IMR-90 (cell line): ENCODE results near the gene TMEM184C. TPM values are rescaled to one million over a fixed set of nuclear protein-coding genes. Genes with fewer than 3 reads are reported as not detected.

Source experiments
- ATAC-seq: fragments of 200-7000 bp; cut with Tn5 transposase; 2 replicates; pipeline ENCODE4 v1.9.1; 2020; ENCODE audit warnings: low read depth, mild to moderate bottlenecking, moderate library complexity
- BruUV-seq: library from RNA; stranded (reverse); fragments of 400-500 nt; replicated peaks from 2 replicates; lab custom pipeline; 2021; lab: Mats Ljungman, UMichigan
- CTCF ChIA-PET: fragments of 300-600 bp; formaldehyde crosslinking; extraction: SDS; loops from one replicate; lab custom pipeline; 2021; ENCODE audit warnings: antibody characterized with exemption; lab: Yijun Ruan, JAX
- POLR2A ChIA-PET: fragments of 300-600 bp; sonication (Branson Sonifier 250); formaldehyde crosslinking; loops from one replicate; lab custom pipeline; 2022; ENCODE audit warnings: antibody characterized with exemption; ENCODE audit not compliant: unreplicated experiment; lab: Charles Lee
- DNase-seq: peaks from one replicate; pipeline ENCODE4 v3.0.0; 2013
- H2AFZ ChIP-seq: replicated peaks from 2 replicates; pipeline ENCODE3; 2013; ENCODE audit warnings: low read length, mild to moderate bottlenecking; ENCODE audit not compliant: poor library complexity
- H2AK5ac ChIP-seq: 2 replicates; pipeline ENCODE4 v1.6.1; 2013; ENCODE audit warnings: low read depth, low read length, inconsistent platforms
- H2AK9ac ChIP-seq: replicated peaks from 2 replicates; pipeline ENCODE3; 2013; ENCODE audit warnings: mild to moderate bottlenecking, low read depth, low read length, moderate library complexity; ENCODE audit not compliant: poor library complexity
- H2BK120ac ChIP-seq: 2 replicates; pipeline ENCODE4 v1.6.1; 2013; ENCODE audit warnings: low read depth, low read length, inconsistent platforms
- H2BK15ac ChIP-seq: 3 replicates; pipeline ENCODE4 v1.6.1; 2013; ENCODE audit warnings: low read depth, low read length, inconsistent platforms
- H2BK20ac ChIP-seq: 2 replicates; pipeline ENCODE4 v1.6.1; 2013; ENCODE audit warnings: low read depth, mild to moderate bottlenecking, inconsistent platforms, low read length, moderate library complexity
- H2BK5ac ChIP-seq: 2 replicates; pipeline ENCODE4 v1.6.1; 2013; ENCODE audit warnings: mild to moderate bottlenecking, low read depth, low read length, inconsistent platforms; ENCODE audit not compliant: poor library complexity, severe bottlenecking
- H3K14ac ChIP-seq: replicated peaks from 2 replicates; pipeline ENCODE4 v1.6.1; 2013; ENCODE audit warnings: low read depth, low read length, inconsistent platforms
- H3K18ac ChIP-seq: 2 replicates; pipeline ENCODE4 v1.6.1; 2013; ENCODE audit warnings: low read depth, low read length, control low read depth
- H3K23ac ChIP-seq: 2 replicates; pipeline ENCODE4 v1.6.1; 2013; ENCODE audit warnings: low read depth, low read length, inconsistent platforms
- H3K27ac ChIP-seq: 2 replicates; pipeline ENCODE4 v1.5.1; 2013; ENCODE audit warnings: mild to moderate bottlenecking, control low read depth, low read length; ENCODE audit not compliant: insufficient read depth
- H3K27me3 ChIP-seq: 2 replicates; pipeline ENCODE4 v1.6.1; 2013; ENCODE audit warnings: low read length; ENCODE audit not compliant: control insufficient read depth, insufficient read depth
- H3K36me3 ChIP-seq: 2 replicates; pipeline ENCODE4 v1.6.1; 2013; ENCODE audit warnings: low read length, mixed read lengths; ENCODE audit not compliant: control insufficient read depth, insufficient read depth
- H3K4ac ChIP-seq: 2 replicates; pipeline ENCODE4 v1.6.1; 2013; ENCODE audit warnings: low read depth, low read length, inconsistent platforms
- H3K4me1 ChIP-seq: 2 replicates; pipeline ENCODE4 v1.6.1; 2013; ENCODE audit warnings: low read length, mixed read lengths; ENCODE audit not compliant: control insufficient read depth, insufficient read depth
- H3K4me2 ChIP-seq: 2 replicates; pipeline ENCODE4 v1.6.1; 2013; ENCODE audit warnings: low read depth, mild to moderate bottlenecking, control low read depth, low read length, moderate library complexity
- H3K4me3 ChIP-seq: 2 replicates; pipeline ENCODE4 v1.5.1; 2013; ENCODE audit warnings: low read depth, mild to moderate bottlenecking, control low read depth, low read length, moderate library complexity; ENCODE audit not compliant: insufficient read depth
- H3K56ac ChIP-seq: 2 replicates; pipeline ENCODE4 v1.6.1; 2013; ENCODE audit warnings: low read length, inconsistent platforms; ENCODE audit not compliant: insufficient read depth; ENCODE audit errors: extremely low read depth
- H3K79me1 ChIP-seq, 2 experiments: 2 replicates each; pipeline ENCODE4 v1.6.1; 2013; ENCODE audit warnings: low read length in 2 of 2, inconsistent platforms in 1 of 2, low read depth in 1 of 2
- H3K9ac ChIP-seq: 2 replicates; pipeline ENCODE4 v1.6.1; 2013; ENCODE audit warnings: low read depth, low read length, control low read depth
- H3K9me1 ChIP-seq: 2 replicates; pipeline ENCODE4 v1.6.1; 2013; ENCODE audit warnings: low read length, inconsistent platforms; ENCODE audit not compliant: insufficient read depth
- H3K9me3 ChIP-seq: 2 replicates; pipeline ENCODE4 v1.6.1; 2013; ENCODE audit warnings: low read length; ENCODE audit not compliant: control insufficient read depth, insufficient read depth
- H4K20me1 ChIP-seq: 2 replicates; pipeline ENCODE4 v1.6.1; 2013; ENCODE audit warnings: low read length, inconsistent platforms; ENCODE audit not compliant: insufficient read depth
- H4K5ac ChIP-seq: 2 replicates; pipeline ENCODE4 v1.6.1; 2013; ENCODE audit warnings: mild to moderate bottlenecking, low read depth, low read length, control low read depth
- H4K8ac ChIP-seq, 2 experiments: 2 replicates each; pipeline ENCODE4 v1.6.1; 2013; ENCODE audit warnings: low read depth in 2 of 2, low read length in 2 of 2, control low read depth in 1 of 2, inconsistent platforms in 1 of 2
- H4K91ac ChIP-seq: 2 replicates; pipeline ENCODE4 v1.6.1; 2013; ENCODE audit warnings: low read depth, low read length, inconsistent platforms; ENCODE audit not compliant: insufficient read depth
- BHLHE40 ChIP-seq: fragments of 150-350 bp; IDR thresholded peaks from 2 replicates; pipeline ENCODE4 v1.6.1; 2016; ENCODE audit warnings: mild to moderate bottlenecking, low read depth, low read length
- CEBPB ChIP-seq: IDR thresholded peaks from 2 replicates; pipeline ENCODE4 v1.6.1; 2012; ENCODE audit warnings: low read depth, low read length, improper control_type of control experiment
- CHD1 ChIP-seq: IDR thresholded peaks from 2 replicates; pipeline ENCODE4 v1.6.1; 2012; ENCODE audit warnings: low read depth, low read length, improper control_type of control experiment
- CTCF ChIP-seq: conservative IDR thresholded peaks from 2 replicates; pipeline ENCODE4 v1.5.1; 2012; ENCODE audit warnings: mild to moderate bottlenecking, low read depth, low read length, improper control_type of control experiment
- ELK1 ChIP-seq: fragments of 150-350 bp; IDR thresholded peaks from 2 replicates; pipeline ENCODE4 v1.6.1; 2016; ENCODE audit warnings: low read depth, mild to moderate bottlenecking, low read length, moderate library complexity, borderline replicate concordance
- FOS ChIP-seq: fragments of 150-350 bp; IDR thresholded peaks from 2 replicates; pipeline ENCODE4 v1.6.1; 2016; ENCODE audit warnings: low read depth, low read length
- MAFK ChIP-seq: IDR thresholded peaks from 2 replicates; pipeline ENCODE4 v1.6.1; 2012; ENCODE audit warnings: low read depth, low read length, improper control_type of control experiment
- MAZ ChIP-seq: IDR thresholded peaks from 2 replicates; pipeline ENCODE4 v1.6.1; 2012; ENCODE audit warnings: low read depth, mild to moderate bottlenecking, low read length, improper control_type of control experiment, moderate library complexity, borderline replicate concordance
- MXI1 ChIP-seq: IDR thresholded peaks from 2 replicates; pipeline ENCODE4 v1.6.1; 2012; ENCODE audit warnings: low read depth, mild to moderate bottlenecking, low read length, moderate library complexity, borderline replicate concordance
- NFE2L2 ChIP-seq: fragments of 150-350 bp; IDR thresholded peaks from 2 replicates; pipeline ENCODE4 v1.6.1; 2016; ENCODE audit warnings: low read depth, mild to moderate bottlenecking, low read length
- POLR2A ChIP-seq: IDR thresholded peaks from 2 replicates; pipeline ENCODE4 v1.6.1; 2012; ENCODE audit warnings: mild to moderate bottlenecking, low read depth, low read length
- RAD21 ChIP-seq: IDR thresholded peaks from 2 replicates; pipeline ENCODE4 v1.6.1; 2012; ENCODE audit warnings: low read length, improper control_type of control experiment
- RCOR1 ChIP-seq: IDR thresholded peaks from 2 replicates; pipeline ENCODE4 v1.6.1; 2012; ENCODE audit warnings: mild to moderate bottlenecking, low read length, improper control_type of control experiment; ENCODE audit not compliant: insufficient replicate concordance
- RFX5 ChIP-seq: IDR thresholded peaks from 2 replicates; pipeline ENCODE4 v1.8.0; 2012; ENCODE audit warnings: low read depth, mild to moderate bottlenecking, low read length, moderate library complexity
- SMC3 ChIP-seq: fragments of 150-350 bp; IDR thresholded peaks from 2 replicates; pipeline ENCODE4 v1.6.1; 2016; ENCODE audit warnings: low read depth, mild to moderate bottlenecking, antibody characterized with exemption, low read length, moderate library complexity
- WGBS, 2 experiments: methylation state at CpG; one replicate each; pipeline versions ENCODE4 v1.1.5 to v1.1.7; 2013; ENCODE audit warnings: missing lambda C conversion rate in 2 of 2; ENCODE audit not compliant: insufficient read length in 1 of 2; ENCODE audit errors: extremely low coverage in 2 of 2; 5-methylcytosine and 5-hydroxymethylcytosine counted together
- dilution Hi-C: fragments of 300-500 bp; cut with HindIII; formaldehyde crosslinking; loops from one replicate; pipeline ENCODE4 v1.14.3; 2018; ENCODE audit warnings: low sequenced_read_pairs; ENCODE audit not compliant: unreplicated experiment
- in situ Hi-C: fragments of 300-500 bp; cut with MboI; formaldehyde crosslinking; loops from 3 replicates; pipeline ENCODE4 v1.14.3; 2019; ENCODE audit warnings: low sequenced_read_pairs, inconsistent platforms, mixed read lengths
- intact Hi-C: fragments of 100-400 bp; cut with micrococcal nuclease; formaldehyde crosslinking; loops from 2 replicates; pipeline ENCODE4 v1.10.0; 2022
- polyA plus RNA-seq, 3 experiments: library from polyadenylated mRNA; depleted of rRNA; stranded (reverse); fragments of >200 nt; gene quantifications; 2 replicates each; pipeline ENCODE4 v1.2.3, GENCODE V29; 2012; ENCODE audit warnings: low replicate concordance in 1 of 3
- total RNA-seq: library from RNA; depleted of rRNA; stranded (reverse); fragments of >200 nt; gene quantifications from 2 replicates; pipeline ENCODE4 v1.2.3, GENCODE V29; 2012
- TF ChIP-seq, protein P1 (sequence below): fragments of 150-350 bp; IDR thresholded peaks from 2 replicates; pipeline ENCODE4 v1.6.1; 2017; ENCODE audit warnings: mild to moderate bottlenecking, antibody characterized with exemption, low read length, low read depth

TMEM184C gene
- total and polyA plus RNA-seq, 2 of the 4 experiments (the other 2 are of a cell fraction), result 17.4 to 67.6 TPM

- Histone ChIP-seq H4K20me1 (no peaks in the 10 kb centered on the region), H3K4me1 (peaks cover 18% of the 10 kb centered on the region), H2AFZ (no peak overlapping the region), H2BK20ac (peak overlapping the region; percentile 43; the same call in 1 of the 2 replicates), H3K27ac (0 out of 2 replicates have a peak overlapping the region, but pooled peaks have one; percentile 26), H4K91ac (peak overlapping the region; percentile 49; the same call in 1 of the 2 replicates), H2AK9ac (no peak overlapping the region), H3K9ac (no peak overlapping the region), H3K27me3 (no peaks in the 10 kb centered on the region), H3K56ac (no peak overlapping the region; the same call in 1 of the 2 replicates), H2BK15ac (no peak overlapping the region), H3K79me1 (no peaks in the 10 kb centered on the region), H3K4me3 (no peak overlapping the region), H2BK5ac (peak overlapping the region; percentile 41), H3K14ac (no peak overlapping the region), H3K4ac (peak overlapping the region; percentile 44; the same call in 1 of the 2 replicates), H3K9me3 (no peaks in the 10 kb centered on the region), H3K4me2 (no peak overlapping the region), H3K9me1 (peaks cover 6% of the 10 kb centered on the region; the same call in 1 of the 2 replicates), H3K36me3 (no peaks in the 10 kb centered on the region), H3K23ac (no peak overlapping the region), H4K5ac (peak overlapping the region; percentile 61; the same call in 1 of the 2 replicates), H2BK120ac (peak overlapping the region; percentile 20; the same call in 1 of the 2 replicates), H2AK5ac (peak overlapping the region; percentile 67), H3K18ac (peak overlapping the region; percentile 27; the same call in 1 of the 2 replicates), H4K8ac (peak overlapping the region in 1 of 2 experiments; percentile 52; a peak in 1 of 4 replicates)
- ATAC-seq, result no peak
- dilution Hi-C loops (no loop called here), intact Hi-C loops (no loop called here), in situ Hi-C loops (loop anchor here (25.0 kb wide), 1 partner anchor 1241 kb away; no protein-coding TSS in a partner anchor)
- POLR2A ChIA-PET, result no interaction called here
- WGBS, 2 experiments, result no CpG with 5 or more reads among the region's 3 CpGs
- no TSS peak for BruUV-seq
- DNase-seq, result no peak
- CTCF ChIA-PET, result interaction anchor here (1.8 kb wide), 1 partner anchor 60 kb away, joined by 7 read pairs; no protein-coding TSS in a partner anchor
- TF ChIP-seq BHLHE40 (no peak), RAD21 (no peak), MXI1 (no peak), RCOR1 (no peak), RFX5 (no peak), MAFK (no peak), CEBPB (no peak), CTCF (no peak), ELK1 (no peak), SMC3 (no peak), CHD1 (no peak), FOS (no peak), POLR2A (no peak), MAZ (no peak), NFE2L2 (no peak)
- TF ChIP-seq, protein P1, sequence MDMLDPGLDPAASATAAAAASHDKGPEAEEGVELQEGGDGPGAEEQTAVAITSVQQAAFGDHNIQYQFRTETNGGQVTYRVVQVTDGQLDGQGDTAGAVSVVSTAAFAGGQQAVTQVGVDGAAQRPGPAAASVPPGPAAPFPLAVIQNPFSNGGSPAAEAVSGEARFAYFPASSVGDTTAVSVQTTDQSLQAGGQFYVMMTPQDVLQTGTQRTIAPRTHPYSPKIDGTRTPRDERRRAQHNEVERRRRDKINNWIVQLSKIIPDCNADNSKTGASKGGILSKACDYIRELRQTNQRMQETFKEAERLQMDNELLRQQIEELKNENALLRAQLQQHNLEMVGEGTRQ, result no peak
These were observed 38.6 kb upstream of the TMEM184C start for GRCh38 chr4:147578593-147578992.
